Raji (cell line): ENCODE results near the gene ME1.
A peak's percentile ranks its signal among the peaks of the same experiment; 100 is the strongest.

ENCODE experiments used
- POLR2A ChIP-seq: IDR thresholded peaks from 2 replicates; pipeline ENCODE4 v1.6.1; 2011; ENCODE audit warnings: low read depth, low read length, control low read depth; ENCODE audit not compliant: insufficient read depth

Gene ME1

DNA sequence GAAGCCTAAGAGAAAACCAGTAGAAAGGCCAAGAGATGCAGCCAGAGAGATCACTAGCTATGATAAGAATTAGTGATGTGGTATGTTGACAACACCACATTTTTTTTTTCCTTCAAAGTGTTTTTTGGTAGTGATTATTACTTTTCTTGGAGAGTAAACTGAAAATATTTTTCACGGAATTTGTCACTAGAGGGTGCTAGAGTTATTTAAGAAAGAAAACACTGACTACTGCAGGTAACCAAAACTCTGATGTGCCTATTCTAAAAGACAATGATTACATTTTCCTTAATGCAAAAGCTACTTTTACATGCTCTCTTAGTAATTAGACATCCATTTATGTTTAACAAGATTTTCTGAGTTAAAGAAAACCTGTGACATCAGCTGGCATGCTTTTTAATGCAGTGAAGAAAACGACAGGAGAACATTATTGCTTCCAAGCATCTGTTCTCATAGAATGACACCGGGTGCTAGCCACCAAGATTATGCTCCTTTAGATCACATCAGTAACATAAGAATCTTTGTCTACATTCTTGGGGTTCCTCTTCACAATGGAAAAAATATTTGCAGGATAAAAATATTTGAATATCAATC lies 208.9 kb downstream of the ME1 start:
- no peak for TF ChIP-seq POLR2A

DNA sequence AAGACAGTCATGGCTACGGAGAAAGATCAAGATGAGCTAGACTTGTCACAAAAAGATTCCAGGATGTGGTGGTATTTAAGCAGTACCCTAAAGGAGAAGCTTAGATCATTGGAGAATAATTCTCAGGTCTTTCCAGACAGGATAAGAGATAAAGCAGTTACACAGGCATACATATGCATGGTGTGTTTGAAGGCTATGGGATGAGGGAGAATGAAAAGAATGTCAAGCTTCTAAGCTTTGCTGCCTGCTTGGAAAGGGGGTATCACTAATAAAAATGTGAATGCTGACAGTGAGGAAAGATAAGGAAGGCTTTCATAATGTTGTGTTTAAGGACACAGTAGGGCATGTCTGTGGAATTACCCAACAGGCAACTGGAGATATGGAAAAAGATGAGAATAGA lies 209.6 kb downstream of the ME1 start:
- TF ChIP-seq POLR2A = no peak

DNA sequence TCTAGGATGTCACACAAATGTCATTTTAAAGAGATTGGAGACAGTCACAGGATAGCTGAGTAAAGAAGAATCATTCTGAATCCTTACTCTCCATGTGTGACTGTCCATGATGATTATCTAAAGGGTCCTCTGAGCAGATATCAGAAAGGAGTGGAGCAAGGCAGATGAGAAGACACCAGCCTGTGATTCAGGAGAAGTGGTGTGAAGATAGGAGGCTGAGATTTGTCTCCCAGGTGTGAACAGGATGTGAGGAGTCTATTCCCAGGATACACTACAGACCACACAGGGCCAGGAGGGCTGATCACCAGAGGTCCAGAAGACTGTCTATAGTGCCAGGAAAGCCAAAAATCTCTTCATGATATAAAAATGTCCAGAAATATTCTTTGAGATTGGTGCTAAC lies 210.7 kb downstream of the ME1 start:
- TF ChIP-seq POLR2A = no peak

DNA sequence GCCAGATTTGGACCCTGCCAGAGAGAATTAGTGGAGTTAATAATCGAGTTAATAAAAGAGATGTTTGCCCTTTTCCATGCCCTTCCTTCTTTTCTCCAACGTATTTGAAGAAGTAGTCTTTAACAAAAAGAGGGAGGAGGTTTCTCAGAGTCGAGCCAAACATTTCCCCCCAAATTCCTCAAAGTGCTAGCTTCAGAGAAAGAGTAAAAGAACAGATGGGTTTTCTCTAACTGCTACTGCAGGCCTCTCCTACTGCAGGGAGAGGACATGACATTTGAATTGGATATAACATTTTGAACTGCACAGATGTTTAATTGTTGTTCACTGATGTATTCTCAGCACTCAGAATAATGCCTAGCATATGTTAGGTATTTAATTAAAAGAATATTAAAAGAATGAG lies 212.2 kb downstream of the ME1 start:
- no peak for TF ChIP-seq POLR2A

DNA sequence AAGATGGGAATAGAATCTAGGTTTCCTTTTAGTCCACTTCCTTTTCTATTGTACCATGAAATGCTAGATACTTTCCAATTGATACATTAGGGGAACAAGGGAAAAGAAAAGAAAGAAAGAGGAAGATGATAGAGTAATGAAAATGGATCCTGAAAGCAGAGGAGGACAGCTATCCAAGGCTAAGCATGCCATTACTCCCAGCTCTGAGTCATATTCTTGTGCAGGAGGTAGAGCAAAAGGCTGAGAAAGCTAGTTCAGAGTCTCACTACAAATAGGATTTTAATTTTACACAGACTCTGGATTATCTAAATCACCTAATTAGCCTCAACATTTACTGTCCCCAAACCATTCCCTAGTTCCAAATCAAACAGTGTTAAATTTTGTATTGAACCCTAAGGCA lies 214.0 kb downstream of the ME1 start:
- no peak for TF ChIP-seq POLR2A

DNA sequence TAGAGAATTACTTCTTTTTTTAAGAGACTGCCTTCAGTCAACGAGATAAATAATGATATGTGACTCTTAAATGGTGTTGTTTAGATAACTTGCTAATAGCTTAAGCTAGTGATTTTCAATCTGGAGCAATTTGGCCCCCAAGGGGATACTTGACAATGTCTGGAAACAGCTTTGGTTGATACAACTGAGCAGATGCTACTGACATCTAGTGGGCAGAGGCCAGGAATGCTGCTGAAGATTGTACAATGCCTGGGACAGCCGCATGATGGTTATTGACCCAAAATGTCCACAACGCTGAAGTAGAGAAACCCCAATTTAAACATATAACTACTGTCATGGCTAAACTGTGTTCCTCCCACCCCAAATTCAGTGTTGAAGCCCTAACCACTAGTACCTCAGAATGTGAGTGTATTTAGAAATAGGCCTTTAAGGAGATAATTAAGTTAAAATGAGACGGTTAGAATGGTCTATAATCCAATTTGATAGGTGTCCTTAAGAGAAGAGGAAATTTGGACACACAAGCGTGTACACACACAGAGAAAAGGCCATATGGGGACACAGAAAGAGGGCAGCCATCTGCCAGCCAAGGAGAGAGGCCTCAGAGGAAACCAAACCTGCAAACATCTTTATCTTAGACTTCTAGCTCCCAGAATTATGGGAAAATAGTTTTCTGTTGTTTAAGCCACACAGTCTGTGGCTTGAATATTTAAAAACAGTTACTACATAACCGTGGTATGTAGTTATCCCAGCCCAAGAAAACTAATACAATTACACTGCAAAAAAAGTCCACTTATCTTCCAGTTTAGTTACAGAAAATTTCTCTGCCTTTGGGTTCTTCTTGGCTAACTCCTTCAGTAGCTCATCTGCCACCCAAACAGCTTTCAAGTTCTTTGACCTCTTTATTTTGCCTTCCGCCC lies 215.5 kb downstream of the ME1 start:
- TF ChIP-seq POLR2A = no peak

DNA sequence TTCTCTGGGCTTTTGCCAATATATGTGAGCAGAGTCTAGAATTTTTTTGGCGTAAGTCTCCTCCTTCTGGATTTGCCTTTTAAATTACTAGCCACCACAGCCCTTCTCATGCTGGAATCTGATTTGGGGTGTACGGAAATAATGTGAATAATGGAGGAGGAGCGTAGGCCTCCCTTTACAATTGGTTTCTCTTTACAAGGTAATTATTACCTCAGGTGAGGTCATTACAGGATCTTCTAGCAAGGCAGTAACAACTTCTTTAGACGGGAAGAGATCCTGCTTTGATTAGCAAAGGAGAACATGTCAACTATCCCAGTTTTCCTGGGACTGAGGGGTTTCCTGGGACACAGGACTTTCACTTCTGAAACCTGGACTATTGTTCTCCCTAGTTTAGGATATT lies 228.8 kb downstream of the ME1 start:
- no peak for TF ChIP-seq POLR2A

DNA sequence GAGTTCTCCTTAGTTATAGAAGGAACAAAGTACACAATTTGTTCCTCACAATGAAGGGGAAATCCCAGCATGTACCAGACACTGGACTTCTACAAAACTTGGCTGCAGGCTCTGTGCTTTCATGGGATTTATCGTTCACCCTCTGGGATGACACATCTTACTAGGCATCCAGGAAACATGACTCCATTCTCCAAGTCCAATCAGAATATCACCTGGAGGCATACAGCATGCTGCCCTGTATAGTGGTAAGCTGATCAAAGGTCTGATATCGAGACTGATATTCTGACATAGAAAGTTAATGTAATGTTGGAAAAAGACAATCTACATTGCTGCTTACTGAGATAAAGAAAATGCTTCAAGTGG lies 231.0 kb downstream of the ME1 start:
- TF ChIP-seq POLR2A = no peak

DNA sequence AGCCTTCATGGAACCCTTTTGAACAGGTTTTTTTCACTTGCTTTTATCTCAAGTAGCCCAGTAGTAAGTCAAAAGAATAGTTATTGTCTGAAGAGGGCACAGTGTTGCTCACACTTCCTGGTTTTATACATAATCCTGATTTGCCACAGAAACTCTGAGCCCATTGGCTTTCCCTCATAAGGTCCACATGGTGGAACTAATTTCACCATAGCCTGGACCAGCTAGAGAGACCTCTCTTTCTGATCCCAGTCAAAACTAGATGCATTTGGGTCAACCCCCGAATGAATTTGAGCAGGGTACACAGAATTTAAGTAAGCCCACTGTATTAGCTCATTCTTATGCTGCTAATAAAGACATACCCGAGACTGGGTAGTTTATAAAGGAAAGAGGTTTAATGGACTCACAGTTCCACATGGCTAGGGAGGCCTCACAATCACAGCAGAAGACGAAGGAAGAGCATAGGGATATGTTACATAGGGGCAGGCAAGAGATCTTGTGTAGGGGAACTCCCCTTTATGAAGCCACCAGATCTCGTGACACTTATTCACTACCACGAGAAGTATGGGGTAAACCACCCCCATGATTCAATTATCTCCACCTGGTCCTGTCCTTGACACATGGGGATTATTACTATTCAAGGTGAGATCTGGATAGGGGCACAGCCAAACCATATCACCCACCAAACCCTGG lies 231.5 kb downstream of the ME1 start:
- no peak for TF ChIP-seq POLR2A

DNA sequence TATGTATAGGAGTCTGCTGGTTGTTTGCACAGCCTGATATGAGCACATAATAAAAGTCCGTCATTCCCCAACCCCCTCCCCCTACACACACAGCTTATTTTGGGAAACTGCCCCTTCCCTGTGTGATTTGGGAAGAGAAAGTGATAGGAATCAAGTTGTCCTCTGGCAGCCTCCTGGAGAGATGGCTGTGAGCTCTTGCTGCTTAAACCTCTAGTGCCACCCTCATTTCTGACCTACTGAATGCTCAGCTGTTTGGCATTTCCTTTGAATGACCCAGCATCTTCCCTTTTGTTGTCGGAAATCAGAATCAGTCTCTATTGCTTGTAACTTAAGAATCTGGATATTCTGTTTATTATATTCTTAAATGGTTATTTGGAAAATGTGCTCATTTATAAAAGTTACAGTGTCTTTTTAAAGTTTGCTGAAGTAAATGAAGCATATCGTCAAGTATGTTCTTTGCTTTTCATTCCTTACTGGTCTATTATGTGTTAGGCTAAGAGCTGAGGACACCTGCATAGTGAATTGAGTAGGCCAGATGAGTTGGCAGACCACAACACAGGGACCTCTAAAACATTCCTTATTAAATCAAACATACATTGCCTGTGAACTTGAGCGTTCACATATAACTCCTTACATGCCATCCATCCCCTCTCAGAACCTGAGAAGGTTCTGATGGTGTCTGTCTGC lies 232.2 kb downstream of the ME1 start:
- TF ChIP-seq POLR2A = no peak

DNA sequence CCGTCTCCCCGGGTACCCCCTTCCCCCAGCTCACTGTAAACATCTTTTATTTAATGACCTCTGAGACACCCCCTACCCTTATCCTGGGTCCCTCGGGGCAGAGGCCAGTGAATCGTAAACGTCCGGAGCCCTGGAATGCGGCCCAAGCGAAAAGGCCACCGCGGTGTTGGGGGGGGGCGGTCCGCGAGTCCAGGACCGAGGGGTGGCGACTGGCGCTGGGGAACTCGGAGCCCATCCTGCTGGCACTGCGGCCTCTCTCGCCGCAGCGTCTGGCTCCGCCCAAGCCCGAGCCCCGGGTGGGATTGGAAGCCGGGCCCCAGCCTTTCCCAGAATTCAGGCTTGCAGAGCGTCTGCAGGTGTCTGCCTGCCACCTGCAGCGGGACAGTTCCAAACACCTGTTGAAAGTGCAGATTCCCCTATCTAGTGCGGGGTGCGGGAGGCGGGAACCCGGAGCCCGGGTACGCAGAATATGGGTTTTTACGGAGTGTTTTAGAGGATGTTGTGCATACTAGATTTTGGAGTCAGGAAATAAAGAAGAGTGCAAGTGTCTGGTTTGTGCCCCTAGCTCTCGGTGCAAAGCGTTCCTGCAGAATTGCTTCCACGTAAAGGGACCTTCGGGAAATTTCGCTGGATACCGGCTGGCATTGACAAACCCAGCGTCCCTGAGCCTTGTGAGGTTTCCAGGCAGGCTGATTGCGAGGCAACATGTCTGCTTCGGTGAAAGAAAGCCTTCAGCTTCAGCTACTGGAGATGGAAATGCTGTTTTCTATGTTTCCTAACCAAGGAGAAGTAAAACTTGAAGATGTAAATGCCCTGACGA lies 236.9 kb downstream of the ME1 start:
- TF ChIP-seq POLR2A = no peak

DNA sequence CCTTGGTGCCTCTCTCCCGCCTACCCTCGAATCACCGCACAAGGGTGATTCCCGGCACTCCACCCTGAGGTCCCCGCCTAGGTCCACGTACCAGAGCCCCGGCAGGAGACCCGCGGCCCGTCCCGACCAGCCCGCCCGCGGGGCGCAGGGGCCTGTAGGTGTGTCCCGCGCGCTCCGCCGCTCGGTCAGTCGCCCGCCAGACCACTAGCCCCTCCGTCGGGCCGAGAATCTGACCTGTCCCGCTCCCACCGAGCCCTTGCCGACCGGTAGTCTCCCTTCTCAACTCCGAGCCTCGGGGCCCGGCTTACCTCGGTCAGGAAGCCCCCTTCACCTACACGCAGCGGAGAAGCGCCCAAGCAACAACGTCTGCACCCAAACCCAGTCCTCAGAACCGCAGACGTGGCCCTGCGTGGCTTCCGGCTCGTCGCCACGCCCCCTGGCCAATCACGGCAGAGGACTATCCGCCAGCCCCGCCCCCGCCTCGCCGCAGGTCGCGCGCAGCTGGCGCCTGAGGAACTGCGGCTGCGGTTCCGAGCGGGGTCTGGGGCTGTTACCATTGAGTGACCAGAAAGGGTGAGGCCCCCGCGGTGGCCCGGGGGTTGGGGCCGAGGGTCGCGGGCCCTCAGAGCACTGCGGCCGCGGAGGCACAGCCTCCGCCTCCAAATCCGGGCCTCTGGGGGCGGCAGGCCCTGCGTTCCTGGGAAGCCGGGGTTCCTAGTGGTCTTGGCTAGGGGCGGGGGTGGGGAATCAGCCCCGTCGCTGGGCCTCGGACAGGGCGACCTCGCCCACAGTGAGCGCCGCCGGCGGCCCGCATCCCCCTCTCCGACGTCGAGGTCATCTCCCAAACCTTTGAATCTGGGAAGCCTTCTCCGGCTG lies 237.7 kb downstream of the ME1 start, which contains the start of the genes PGM3 and RWDD2A:
TSS of gene PGM3 (minus strand) at position 395 of the 876 bp plus-strand sequence. CDS start 2,253 bp downstream, outside the sequence.
TSS of gene RWDD2A (plus strand) at position 487 of the 876 bp plus-strand sequence. CDS start 1,095 bp downstream, outside the sequence.
- peak; percentile 89 for TF ChIP-seq POLR2A

DNA sequence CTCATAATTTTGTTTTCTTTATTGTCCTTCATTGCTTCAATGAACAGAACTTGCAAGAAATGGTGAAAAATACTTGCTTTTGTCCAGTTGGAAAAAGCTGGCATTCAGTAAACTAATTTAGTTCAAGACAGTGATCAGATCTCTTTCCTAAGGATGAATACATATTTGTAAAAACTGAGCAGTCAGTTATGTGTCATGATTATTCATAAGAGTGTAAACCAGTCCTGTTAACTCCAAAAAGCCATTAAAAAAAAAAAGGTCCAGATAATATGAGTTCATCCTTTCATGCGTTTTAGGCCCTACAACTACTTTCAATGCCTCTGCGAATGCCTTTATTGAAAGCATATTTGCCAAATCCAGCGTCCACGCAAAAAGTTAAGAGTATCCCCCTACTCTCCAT lies 238.4 kb downstream of the ME1 start:
- TF ChIP-seq POLR2A = no peak

DNA sequence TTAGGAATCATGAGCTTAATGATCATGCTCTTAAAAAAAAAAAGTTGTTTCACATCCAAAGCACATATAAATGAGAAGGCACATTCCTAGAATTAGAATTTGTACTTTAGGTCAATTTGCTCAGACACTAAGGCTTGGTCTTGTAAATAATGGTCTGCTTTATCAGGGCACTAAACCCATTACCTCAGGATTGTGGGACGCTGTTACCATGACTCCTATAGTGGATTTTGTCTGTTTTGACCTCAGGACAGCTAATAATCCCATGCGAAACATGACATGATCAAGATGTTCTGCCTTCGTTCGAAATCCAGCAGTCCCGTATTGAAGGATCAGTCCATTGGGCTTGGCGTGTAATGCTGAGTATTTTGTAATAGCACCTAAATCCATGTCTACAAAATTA lies 240.2 kb downstream of the ME1 start:
- TF ChIP-seq POLR2A = no peak

DNA sequence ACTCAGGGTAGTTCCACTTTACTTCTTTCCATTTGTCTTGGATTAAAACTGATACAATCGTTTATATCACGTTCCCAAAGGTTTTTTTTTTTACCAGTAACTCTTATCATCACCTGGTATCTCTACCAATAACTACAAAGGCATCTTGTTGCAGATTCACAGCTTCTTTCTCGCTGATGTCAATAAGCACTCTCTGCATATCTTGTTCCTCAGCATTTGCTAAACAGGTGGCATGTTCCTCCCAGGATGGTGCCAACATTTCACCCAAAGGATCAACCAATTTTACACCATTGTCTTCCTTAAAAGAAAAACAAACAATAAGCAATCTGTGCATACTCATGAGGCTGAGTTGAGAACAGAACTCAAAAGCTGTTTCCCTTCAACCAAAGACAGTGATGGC lies 242.3 kb downstream of the ME1 start:
- TF ChIP-seq POLR2A = no peak
